H9 (cell line): ENCODE data around the gene DISP1. TPM values are rescaled to one million over a fixed set of nuclear protein-coding genes. Genes with fewer than 3 reads are reported as not detected.

Experiments
- DNase-seq: peaks from one replicate; pipeline ENCODE4 v3.0.0-alpha.2; 2017
- H2AFZ ChIP-seq: one replicate; pipeline ENCODE4 v1.6.1; 2013; ENCODE audit warnings: mild to moderate bottlenecking, low read length, control low read depth, moderate library complexity
- H2AK5ac ChIP-seq: 2 replicates; pipeline ENCODE4 v1.6.1; 2013; ENCODE audit warnings: low read length, control low read depth, mixed read lengths; ENCODE audit not compliant: insufficient read length
- H2BK120ac ChIP-seq: one replicate; pipeline ENCODE4 v1.6.1; 2013; ENCODE audit warnings: low read depth, mild to moderate bottlenecking, low read length, control low read depth, inconsistent platforms; ENCODE audit not compliant: poor library complexity, severe bottlenecking
- H2BK12ac ChIP-seq: 2 replicates; pipeline ENCODE4 v1.6.1; 2013; ENCODE audit warnings: low read length, control low read depth, mixed read lengths, low read depth; ENCODE audit not compliant: insufficient read length
- H2BK15ac ChIP-seq: 2 replicates; pipeline ENCODE4 v1.6.1; 2013; ENCODE audit warnings: low read depth, low read length, control low read depth
- H2BK20ac ChIP-seq: one replicate; pipeline ENCODE4 v1.6.1; 2013; ENCODE audit warnings: low read depth, mild to moderate bottlenecking, low read length, control low read depth, inconsistent platforms; ENCODE audit not compliant: poor library complexity, severe bottlenecking
- H2BK5ac ChIP-seq: 2 replicates; pipeline ENCODE4 v1.6.1; 2013; ENCODE audit warnings: low read length, control low read depth, mixed read lengths; ENCODE audit not compliant: insufficient read length
- H3K14ac ChIP-seq: 2 replicates; pipeline ENCODE4 v1.6.1; 2013; ENCODE audit warnings: low read length, control low read depth; ENCODE audit not compliant: insufficient read depth
- H3K18ac ChIP-seq: 2 replicates; pipeline ENCODE4 v1.6.1; 2013; ENCODE audit warnings: low read depth, mild to moderate bottlenecking, mixed read lengths, low read length, control low read depth; ENCODE audit not compliant: insufficient read length
- H3K23ac ChIP-seq: 2 replicates; pipeline ENCODE4 v1.6.1; 2013; ENCODE audit warnings: low read length, control low read depth, mixed read lengths, low read depth; ENCODE audit not compliant: insufficient read length
- H3K23me2 ChIP-seq: 2 replicates; pipeline ENCODE4 v1.6.1; 2013; ENCODE audit warnings: low read depth, mild to moderate bottlenecking, mixed read lengths, low read length, control low read depth; ENCODE audit not compliant: insufficient read length, poor library complexity, severe bottlenecking
- H3K27ac ChIP-seq: 2 replicates; pipeline ENCODE4 v1.5.1; 2013; ENCODE audit warnings: low read length, control low read depth, mixed read lengths, low read depth; ENCODE audit not compliant: insufficient read length
- H3K27me3 ChIP-seq: 2 replicates; pipeline ENCODE4 v1.6.1; 2013; ENCODE audit warnings: low read length, control low read depth, inconsistent platforms; ENCODE audit not compliant: insufficient read depth
- H3K4ac ChIP-seq: 2 replicates; pipeline ENCODE4 v1.6.1; 2013; ENCODE audit warnings: low read depth, mild to moderate bottlenecking, control low read depth, inconsistent platforms, low read length, moderate library complexity
- H3K4me1 ChIP-seq: 2 replicates; pipeline ENCODE4 v1.6.1; 2013; ENCODE audit warnings: low read length, control low read depth, inconsistent platforms; ENCODE audit not compliant: insufficient read depth
- H3K4me2 ChIP-seq: 2 replicates; pipeline ENCODE4 v1.6.1; 2013; ENCODE audit warnings: low read length, control low read depth, mixed read lengths; ENCODE audit not compliant: insufficient read length, insufficient read depth
- H3K56ac ChIP-seq: 2 replicates; pipeline ENCODE4 v1.6.1; 2013; ENCODE audit warnings: low read depth, mild to moderate bottlenecking, mixed read lengths, low read length, control low read depth; ENCODE audit not compliant: insufficient read length
- H3K79me1 ChIP-seq: 2 replicates; pipeline ENCODE4 v1.6.1; 2013; ENCODE audit warnings: low read depth, mild to moderate bottlenecking, moderate library complexity, low read length, control low read depth, inconsistent platforms; ENCODE audit not compliant: insufficient read depth, poor library complexity, severe bottlenecking
- H3K79me2 ChIP-seq: 2 replicates; pipeline ENCODE4 v1.6.1; 2013; ENCODE audit warnings: low read length, control low read depth, inconsistent platforms; ENCODE audit not compliant: insufficient read depth
- H3K9ac ChIP-seq: 2 replicates; pipeline ENCODE4 v1.6.1; 2013; ENCODE audit warnings: low read length, control low read depth, mixed read lengths; ENCODE audit not compliant: insufficient read length; ENCODE audit errors: extremely low read depth
- H3K9me3 ChIP-seq: one replicate; pipeline ENCODE4 v1.6.1; 2013; ENCODE audit warnings: low read depth, low read length, inconsistent platforms; ENCODE audit not compliant: control insufficient read depth
- H3T11ph ChIP-seq: one replicate; pipeline ENCODE4 v1.6.1; 2013; ENCODE audit warnings: mild to moderate bottlenecking, low read length, control low read depth, inconsistent platforms
- H4K20me1 ChIP-seq: one replicate; pipeline ENCODE4 v1.6.1; 2013; ENCODE audit not compliant: control insufficient read depth, insufficient read length, insufficient read depth
- H4K5ac ChIP-seq: 2 replicates; pipeline ENCODE4 v1.6.1; 2013; ENCODE audit warnings: low read depth, mild to moderate bottlenecking, mixed read lengths, low read length, control low read depth; ENCODE audit not compliant: insufficient read length
- H4K8ac ChIP-seq: replicated peaks from 2 replicates; pipeline ENCODE4 v1.6.1; 2013; ENCODE audit warnings: low read length, control low read depth, mixed read lengths, low read depth; ENCODE audit not compliant: insufficient read length
- H4K91ac ChIP-seq: 2 replicates; pipeline ENCODE4 v1.6.1; 2013; ENCODE audit warnings: low read depth, mild to moderate bottlenecking, moderate library complexity, mixed read lengths, low read length, control low read depth; ENCODE audit not compliant: insufficient read length
- H3K27ac Mint-ChIP-seq, 3 experiments: 2 replicates in 2 of 3; 3 replicates in 1 of 3; pipeline ENCODE4 v1.8.0; 2020 to 2021; ENCODE audit warnings: mixed read lengths in 3 of 3, mild to moderate bottlenecking in 1 of 3, moderate library complexity in 1 of 3
- H3K27me3 Mint-ChIP-seq: 2 replicates; pipeline ENCODE4 v1.8.0; 2021; ENCODE audit warnings: low read depth, mild to moderate bottlenecking, moderate library complexity, mixed read lengths
- H3K36me3 Mint-ChIP-seq, 3 experiments: 2 replicates in 2 of 3; 3 replicates in 1 of 3; pipeline ENCODE4 v1.8.0; 2020 to 2021; ENCODE audit warnings: low read depth in 3 of 3, mixed read lengths in 3 of 3; ENCODE audit not compliant: insufficient read depth in 1 of 3
- H3K4me1 Mint-ChIP-seq, 2 experiments: 2 replicates each; pipeline ENCODE4 v1.8.0; 2020; ENCODE audit warnings: mixed read lengths in 2 of 2
- H3K4me3 Mint-ChIP-seq, 2 experiments: 2 replicates in 1 of 2; 3 replicates in 1 of 2; pipeline ENCODE4 v1.8.0; 2020 to 2021; ENCODE audit warnings: mild to moderate bottlenecking in 2 of 2, mixed read lengths in 2 of 2, moderate library complexity in 1 of 2
- H3K9me3 Mint-ChIP-seq, 2 experiments: 2 replicates in 1 of 2; 3 replicates in 1 of 2; pipeline ENCODE4 v1.8.0; 2020; ENCODE audit warnings: mild to moderate bottlenecking in 2 of 2, mixed read lengths in 2 of 2, moderate library complexity in 1 of 2
- whole genome bisulfite sequencing: extraction: QIAGEN DNeasy Blood & Tissue Kit; methylation state at CpG from one replicate; pipeline ENCODE4 v1.1.7; 2013; ENCODE audit warnings: missing lambda C conversion rate, low lambda C conversion rate, mixed read lengths; ENCODE audit not compliant: insufficient read length; ENCODE audit errors: extremely low coverage; 5-methylcytosine and 5-hydroxymethylcytosine counted together
- total RNA-seq: library from RNA; stranded (reverse); gene quantifications from 2 replicates; pipeline ENCODE4 v1.2.1, GENCODE V29; 2021
- TF ChIP-seq, protein P1 (sequence below): fragments of 200-600 bp; sonication (generic); conservative IDR thresholded peaks from 3 replicates; pipeline ENCODE4 v1.8.0; 2021; ENCODE audit warnings: antibody characterized with exemption, mild to moderate bottlenecking

The DISP1 gene
- total RNA-seq, 1 experiment from 2014 or later, result 2.6 TPM

DNA sequence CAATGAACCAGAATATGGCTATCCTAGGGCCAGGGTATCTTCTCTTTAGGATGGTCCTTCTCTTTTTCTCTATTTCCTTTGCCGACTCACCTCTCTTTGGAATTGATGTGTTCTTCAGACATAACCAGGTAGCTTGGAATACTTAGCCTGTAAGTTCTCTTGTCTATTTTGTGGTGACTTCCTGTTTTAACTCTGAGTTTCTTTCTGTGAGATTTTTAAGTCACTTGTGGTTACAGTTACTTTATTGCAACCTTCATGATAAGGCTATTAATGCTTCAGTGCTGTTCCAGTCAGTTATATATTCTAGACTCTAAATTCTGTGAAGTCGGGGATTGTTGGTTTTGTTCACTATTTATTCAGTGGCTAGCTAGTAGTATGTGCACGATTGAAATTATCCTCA lies 46.2 kb downstream of the DISP1 start:
- no CpG with 5 or more reads among the region's 3 CpGs for WGBS
- no peaks in the 10 kb centered on the region for H3K9me3 ChIP-seq
- H3K27ac Mint-ChIP-seq, result peak overlapping the region in 1 of 3 experiments; percentile 4; a peak in 1 of 7 replicates

More for the DNA sequence above, 46.2 kb downstream of the DISP1 start:
- Histone ChIP-seq H3K4me1 (no peaks in the 10 kb centered on the region; the same call in 1 of the 2 replicates), H2BK15ac (no peak overlapping the region), H4K20me1 (no peaks in the 10 kb centered on the region), H3K79me2 (no peaks in the 10 kb centered on the region), H2BK5ac (no peak overlapping the region), H3K56ac (no peak overlapping the region), H3K27me3 (no peaks in the 10 kb centered on the region), H2BK12ac (no peak overlapping the region), H3K23ac (no peak overlapping the region), H3K27ac (no peak overlapping the region), H4K5ac (no peak overlapping the region), H2AFZ (no peak overlapping the region), H3K4me2 (no peak overlapping the region), H4K91ac (no peak overlapping the region), H3K23me2 (no peaks in the 10 kb centered on the region), H3T11ph (no peak overlapping the region), H3K79me1 (no peaks in the 10 kb centered on the region), H2BK20ac (no peak overlapping the region), H2BK120ac (no peak overlapping the region), H2AK5ac (no peak overlapping the region), H3K9ac (no peak overlapping the region), H3K14ac (no peak overlapping the region), H3K18ac (no peak overlapping the region), H4K8ac (no peak overlapping the region), H3K4ac (no peak overlapping the region)
- Mint-ChIP-seq H3K9me3 (peaks cover 16 to 20% of the 10 kb centered on the region in 2 experiments), H3K4me1 (peaks cover 9 to 13% of the 10 kb centered on the region in 2 experiments), H3K4me3 (no peak overlapping the region), H3K27me3 (no peaks in the 10 kb centered on the region), H3K36me3 (peaks cover 11 to 24% (median 12%) of the 10 kb centered on the region in 3 experiments)
- TF ChIP-seq, protein P1, sequence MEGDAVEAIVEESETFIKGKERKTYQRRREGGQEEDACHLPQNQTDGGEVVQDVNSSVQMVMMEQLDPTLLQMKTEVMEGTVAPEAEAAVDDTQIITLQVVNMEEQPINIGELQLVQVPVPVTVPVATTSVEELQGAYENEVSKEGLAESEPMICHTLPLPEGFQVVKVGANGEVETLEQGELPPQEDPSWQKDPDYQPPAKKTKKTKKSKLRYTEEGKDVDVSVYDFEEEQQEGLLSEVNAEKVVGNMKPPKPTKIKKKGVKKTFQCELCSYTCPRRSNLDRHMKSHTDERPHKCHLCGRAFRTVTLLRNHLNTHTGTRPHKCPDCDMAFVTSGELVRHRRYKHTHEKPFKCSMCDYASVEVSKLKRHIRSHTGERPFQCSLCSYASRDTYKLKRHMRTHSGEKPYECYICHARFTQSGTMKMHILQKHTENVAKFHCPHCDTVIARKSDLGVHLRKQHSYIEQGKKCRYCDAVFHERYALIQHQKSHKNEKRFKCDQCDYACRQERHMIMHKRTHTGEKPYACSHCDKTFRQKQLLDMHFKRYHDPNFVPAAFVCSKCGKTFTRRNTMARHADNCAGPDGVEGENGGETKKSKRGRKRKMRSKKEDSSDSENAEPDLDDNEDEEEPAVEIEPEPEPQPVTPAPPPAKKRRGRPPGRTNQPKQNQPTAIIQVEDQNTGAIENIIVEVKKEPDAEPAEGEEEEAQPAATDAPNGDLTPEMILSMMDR, result no peak
- no peak for DNase-seq

Other genes starting within 250 kb of the DISP1 start
- 14.8 and 15.5 TPM in 2 replicates for gene TAF1A, start 225.1 kb upstream of the DISP1 start, total RNA-seq
- 55.2 and 55.5 TPM in 2 replicates for gene MIA3, start 196.9 kb upstream of the DISP1 start, total RNA-seq
- gene AIDA, start 102.5 kb upstream of the DISP1 start, total RNA-seq, result 91.1 and 92.8 TPM in 2 replicates
- 27.8 and 28.2 TPM in 2 replicates for gene BROX, start 102.5 kb upstream of the DISP1 start, total RNA-seq
- not detected in 2 replicates for gene FAM177B, start 77.8 kb upstream of the DISP1 start, total RNA-seq